ENCODE measurements around the gene PPDPF. TPM values are rescaled to one million over a fixed set of nuclear protein-coding genes. Genes with fewer than 3 reads are reported as not detected.

The PPDPF gene
- total RNA-seq, 1 donor, result 85.4 TPM

DNA sequence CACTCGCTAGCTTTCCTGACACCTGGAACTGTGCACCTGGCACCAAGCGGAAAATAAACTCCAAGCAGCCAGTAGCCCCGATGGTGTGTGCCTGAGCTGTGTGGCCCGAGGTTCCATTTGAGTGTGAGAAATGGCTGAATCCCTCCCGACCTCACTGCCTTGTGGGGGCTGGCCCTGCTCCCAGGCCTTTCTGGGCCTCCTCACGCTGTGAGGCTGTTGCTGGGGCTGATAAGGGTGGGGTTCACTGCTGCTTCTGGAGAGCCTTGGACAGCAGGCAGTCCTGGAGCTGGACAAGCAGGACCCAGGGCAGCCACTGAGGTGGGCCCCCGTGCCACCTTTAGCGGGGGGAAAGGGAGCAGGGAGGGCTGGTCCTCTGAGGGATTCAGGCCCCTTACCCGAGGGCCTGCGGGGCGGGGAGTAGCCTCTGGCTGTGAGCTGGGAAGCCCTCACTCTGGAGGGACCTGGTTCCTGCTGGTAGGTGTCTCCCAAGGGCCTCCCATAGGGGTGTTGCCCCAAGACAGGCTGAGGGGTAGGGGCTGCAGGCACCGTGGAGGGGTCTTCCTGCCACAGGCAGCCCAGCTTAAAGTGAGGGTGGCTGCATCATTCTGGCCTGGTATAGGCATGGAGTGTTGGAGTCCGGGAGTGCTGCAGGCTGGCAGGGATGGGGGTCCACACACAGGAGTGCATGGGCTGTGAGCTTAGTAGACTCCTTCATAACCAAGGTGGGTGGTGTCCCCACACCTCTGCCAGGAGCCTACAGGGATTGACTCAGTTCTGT, 1.7 kb downstream of the PPDPF start:
- TF ChIP-seq, protein P1, sequence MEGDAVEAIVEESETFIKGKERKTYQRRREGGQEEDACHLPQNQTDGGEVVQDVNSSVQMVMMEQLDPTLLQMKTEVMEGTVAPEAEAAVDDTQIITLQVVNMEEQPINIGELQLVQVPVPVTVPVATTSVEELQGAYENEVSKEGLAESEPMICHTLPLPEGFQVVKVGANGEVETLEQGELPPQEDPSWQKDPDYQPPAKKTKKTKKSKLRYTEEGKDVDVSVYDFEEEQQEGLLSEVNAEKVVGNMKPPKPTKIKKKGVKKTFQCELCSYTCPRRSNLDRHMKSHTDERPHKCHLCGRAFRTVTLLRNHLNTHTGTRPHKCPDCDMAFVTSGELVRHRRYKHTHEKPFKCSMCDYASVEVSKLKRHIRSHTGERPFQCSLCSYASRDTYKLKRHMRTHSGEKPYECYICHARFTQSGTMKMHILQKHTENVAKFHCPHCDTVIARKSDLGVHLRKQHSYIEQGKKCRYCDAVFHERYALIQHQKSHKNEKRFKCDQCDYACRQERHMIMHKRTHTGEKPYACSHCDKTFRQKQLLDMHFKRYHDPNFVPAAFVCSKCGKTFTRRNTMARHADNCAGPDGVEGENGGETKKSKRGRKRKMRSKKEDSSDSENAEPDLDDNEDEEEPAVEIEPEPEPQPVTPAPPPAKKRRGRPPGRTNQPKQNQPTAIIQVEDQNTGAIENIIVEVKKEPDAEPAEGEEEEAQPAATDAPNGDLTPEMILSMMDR (IDR thresholded peaks at IDR 0.05; ENCODE audit: extremely low read depth, low read depth, low read length), result no peak
- Histone ChIP-seq H3K36me3 (ENCODE audit: insufficient read depth, low read length) (peaks cover 19% of the 10 kb centered on the region), H3K4me3 (ENCODE audit: insufficient read depth, low read length) (peak overlapping the region; percentile 53), H3K4me1 (ENCODE audit: insufficient read depth, low read length) (peaks cover 15% of the 10 kb centered on the region), H4K20me1 (ENCODE audit: insufficient read depth, low read length) (peaks cover 36% of the 10 kb centered on the region), H2AFZ (ENCODE audit: low read length) (no peak overlapping the region), H3K4me2 (ENCODE audit: insufficient read depth, low read length) (peak overlapping the region; percentile 95), H3K27ac (ENCODE audit: low read depth, low read length) (no peak overlapping the region), H3K27me3 (ENCODE audit: insufficient read depth, low read length) (peaks cover 4% of the 10 kb centered on the region), H3K9me3 (ENCODE audit: low read depth, low read length) (no peaks in the 10 kb centered on the region), H3K79me2 (ENCODE audit: insufficient read depth, low read length) (peaks cover 14% of the 10 kb centered on the region)
- DNase-seq (ENCODE audit: insufficient read length, low spot score, missing footprints), result peak; percentile 90

DNA sequence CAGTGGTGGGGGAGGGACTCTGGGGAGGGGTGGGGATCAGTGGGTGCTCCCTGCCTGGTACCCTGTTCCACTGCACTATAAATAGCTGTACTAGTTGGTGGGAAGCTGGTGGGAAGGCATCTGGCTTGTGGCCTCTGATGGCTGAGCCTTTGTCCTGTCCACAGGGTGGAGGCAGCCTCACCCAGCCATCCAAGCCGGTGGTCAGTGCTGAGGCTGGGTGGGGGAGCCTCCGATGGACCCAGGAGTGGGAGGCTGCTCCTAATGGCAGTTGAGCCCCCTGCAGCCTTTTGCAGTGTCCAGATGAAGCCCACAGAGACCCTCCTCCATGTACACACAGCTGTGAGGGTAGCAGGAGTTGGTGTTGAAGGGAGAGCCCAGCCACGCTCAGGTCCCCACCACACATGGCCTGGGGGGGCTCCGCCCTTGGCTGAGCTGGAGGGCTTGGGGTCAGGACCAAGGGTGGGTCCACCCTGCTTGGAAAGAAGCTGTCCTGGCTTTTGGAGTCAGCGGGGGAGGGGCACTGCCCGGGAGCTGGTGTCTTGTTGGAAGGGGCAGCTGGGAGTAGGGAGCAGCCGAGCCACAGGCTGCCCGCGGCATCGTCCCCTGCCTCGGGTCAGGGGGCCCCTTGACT, 2.5 kb downstream of the PPDPF start:
- H3K9me3 ChIP-seq (ENCODE audit: low read depth, low read length), result no peaks in the 10 kb centered on the region
- no peak overlapping the region for H3K4me3 ChIP-seq (ENCODE audit: insufficient read depth, low read length)
- peaks cover 4% of the 10 kb centered on the region for H3K27me3 ChIP-seq (ENCODE audit: insufficient read depth, low read length)
- no peak overlapping the region for H3K4me2 ChIP-seq (ENCODE audit: insufficient read depth, low read length)
- peaks cover 19% of the 10 kb centered on the region for H3K36me3 ChIP-seq (ENCODE audit: insufficient read depth, low read length)
- no peak overlapping the region for H3K27ac ChIP-seq (ENCODE audit: low read depth, low read length)
- H4K20me1 ChIP-seq (ENCODE audit: insufficient read depth, low read length), result peaks cover 36% of the 10 kb centered on the region
- TF ChIP-seq, protein P1 (IDR thresholded peaks at IDR 0.05; ENCODE audit: extremely low read depth, low read depth, low read length), result no peak
- peaks cover 14% of the 10 kb centered on the region for H3K79me2 ChIP-seq (ENCODE audit: insufficient read depth, low read length)
- no peak overlapping the region for H2AFZ ChIP-seq (ENCODE audit: low read length)
- peak; percentile 81 for DNase-seq (ENCODE audit: insufficient read length, low spot score, missing footprints)
- peaks cover 15% of the 10 kb centered on the region for H3K4me1 ChIP-seq (ENCODE audit: insufficient read depth, low read length)

DNA sequence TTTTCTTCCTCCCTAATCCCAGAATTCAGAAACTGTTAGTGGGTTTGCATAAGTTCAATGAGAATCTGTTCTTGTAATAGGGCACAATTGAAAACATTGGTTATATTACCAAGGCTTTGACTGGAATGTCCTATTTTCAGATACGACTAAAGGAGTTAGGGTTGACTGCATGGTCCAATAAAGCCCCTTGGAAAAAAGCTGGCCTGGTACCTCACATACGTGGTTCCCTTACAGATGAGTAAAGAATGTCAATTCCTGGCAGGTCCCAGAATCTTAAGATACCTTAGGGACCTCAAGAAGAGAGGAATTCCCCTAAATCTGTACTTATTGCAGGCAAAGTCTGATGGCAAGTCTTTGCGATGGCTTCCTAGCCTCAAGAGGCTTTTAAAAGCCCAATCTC, 4.6 kb downstream of the PPDPF start:
- Histone ChIP-seq H3K4me2 (ENCODE audit: insufficient read depth, low read length) (no peak overlapping the region), H3K4me3 (ENCODE audit: insufficient read depth, low read length) (no peak overlapping the region), H2AFZ (ENCODE audit: low read length) (no peak overlapping the region), H3K27me3 (ENCODE audit: insufficient read depth, low read length) (no peaks in the 10 kb centered on the region), H3K79me2 (ENCODE audit: insufficient read depth, low read length) (peaks cover 14% of the 10 kb centered on the region), H4K20me1 (ENCODE audit: insufficient read depth, low read length) (peaks cover 36% of the 10 kb centered on the region), H3K27ac (ENCODE audit: low read depth, low read length) (no peak overlapping the region), H3K9me3 (ENCODE audit: low read depth, low read length) (no peaks in the 10 kb centered on the region), H3K4me1 (ENCODE audit: insufficient read depth, low read length) (peaks cover 12% of the 10 kb centered on the region), H3K36me3 (ENCODE audit: insufficient read depth, low read length) (peaks cover 19% of the 10 kb centered on the region)
- peak; percentile 81 for DNase-seq (ENCODE audit: insufficient read length, low spot score, missing footprints)
- TF ChIP-seq, protein P1 (IDR thresholded peaks at IDR 0.05; ENCODE audit: extremely low read depth, low read depth, low read length), result no peak

DNA sequence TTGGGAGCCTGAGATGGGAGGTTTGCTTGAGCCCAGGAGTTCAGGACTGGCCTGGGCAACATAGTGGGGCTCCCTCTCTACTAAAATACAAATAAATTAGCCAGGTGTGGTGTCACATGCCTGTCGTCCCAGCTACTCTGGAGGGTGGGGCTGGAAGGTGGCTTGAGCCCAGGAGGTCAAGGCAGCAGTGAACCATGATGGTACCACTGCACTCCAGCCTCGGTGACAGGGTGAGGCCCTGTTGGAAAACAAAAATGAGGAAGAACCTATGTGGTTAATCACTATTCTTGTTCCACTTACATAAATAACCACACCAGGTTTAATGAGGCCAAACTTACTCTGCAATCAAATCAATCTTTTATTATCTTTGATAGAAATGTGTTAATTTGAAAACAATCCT, 5.4 kb downstream of the PPDPF start:
- DNase-seq (ENCODE audit: insufficient read length, low spot score, missing footprints), result no peak
- no peak overlapping the region for H2AFZ ChIP-seq (ENCODE audit: low read length)
- H3K36me3 ChIP-seq (ENCODE audit: insufficient read depth, low read length), result peaks cover 19% of the 10 kb centered on the region
- no peak overlapping the region for H3K27ac ChIP-seq (ENCODE audit: low read depth, low read length)
- peaks cover 13% of the 10 kb centered on the region for H3K79me2 ChIP-seq (ENCODE audit: insufficient read depth, low read length)
- H3K4me1 ChIP-seq (ENCODE audit: insufficient read depth, low read length), result peaks cover 12% of the 10 kb centered on the region
- H3K27me3 ChIP-seq (ENCODE audit: insufficient read depth, low read length), result no peaks in the 10 kb centered on the region
- no peak overlapping the region for H3K4me2 ChIP-seq (ENCODE audit: insufficient read depth, low read length)
- H3K4me3 ChIP-seq (ENCODE audit: insufficient read depth, low read length), result no peak overlapping the region
- no peaks in the 10 kb centered on the region for H3K9me3 ChIP-seq (ENCODE audit: low read depth, low read length)
- TF ChIP-seq, protein P1 (IDR thresholded peaks at IDR 0.05; ENCODE audit: extremely low read depth, low read depth, low read length), result no peak
- H4K20me1 ChIP-seq (ENCODE audit: insufficient read depth, low read length), result peaks cover 36% of the 10 kb centered on the region

All from osteoblast (primary cell).